ENCODE results near the gene TMED4. TPM values are rescaled to one million over a fixed set of nuclear protein-coding genes. Genes with fewer than 3 reads are reported as not detected.

Gene TMED4
- total RNA-seq, 1 experiment from 2014 or later = 67.3 TPM

DNA sequence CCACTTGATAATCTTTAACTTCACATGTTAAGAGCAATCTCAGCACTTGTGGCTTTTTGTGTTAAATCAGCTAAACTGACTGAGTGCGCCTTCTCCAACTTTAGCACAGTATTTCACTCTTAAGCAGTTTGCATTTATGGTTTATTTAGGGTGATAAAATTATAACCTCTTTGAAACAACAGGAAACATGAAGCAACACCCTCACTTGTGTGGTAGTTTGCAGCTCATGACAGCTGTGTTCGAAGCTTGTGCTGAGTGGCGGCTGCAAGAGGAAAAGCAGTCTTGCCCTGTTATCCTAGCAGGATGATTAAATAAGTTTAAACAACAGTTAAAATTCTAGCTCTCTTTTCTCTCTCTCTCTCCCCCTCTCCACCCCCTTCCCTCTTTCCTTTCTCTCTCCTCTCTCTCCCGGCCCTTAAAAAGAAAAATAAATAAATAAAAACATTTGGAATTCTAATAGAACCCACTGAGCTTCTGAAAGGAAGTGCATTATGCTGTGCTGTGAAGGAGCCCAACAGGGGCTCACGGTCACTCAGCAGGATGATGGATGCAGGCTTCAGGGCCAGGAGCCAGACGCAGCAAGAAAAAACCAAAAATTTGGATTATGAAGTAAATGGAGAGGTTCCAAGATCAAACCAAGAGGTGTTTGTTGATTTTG lies 49.6 kb upstream of the TMED4 start:
- H3K27ac ChIP-seq (ENCODE audit: low read depth, low read length) = no peak overlapping the region
- no peak overlapping the region for H2AFZ ChIP-seq (ENCODE audit: low read depth, low read length, poor library complexity, severe bottlenecking)
- no peak overlapping the region for H3K4me3 ChIP-seq (replicated peaks in 1 of 2; ENCODE audit: low read depth in 1 of 2, low read length in 2 of 2)
- no peaks in the 10 kb centered on the region for H3K9me2 ChIP-seq (ENCODE audit: insufficient read depth)
- ATAC-seq (no peak), DNase-seq (ENCODE audit: low read depth, low spot score) (no peak)
- peaks cover 10 to 32% of the 10 kb centered on the region in 2 experiments for H3K4me1 ChIP-seq (ENCODE audit: control insufficient read depth in 1 of 2, insufficient read depth in 2 of 2, low read length in 2 of 2)
- H3K79me2 ChIP-seq (ENCODE audit: insufficient read depth, low read length) = peaks cover 6% of the 10 kb centered on the region; the same call in 1 of the 2 replicates
- H3K9ac ChIP-seq (ENCODE audit: low read length) = no peak overlapping the region
- no peaks in the 10 kb centered on the region for H4K20me1 ChIP-seq (ENCODE audit: insufficient read depth)
- TF ChIP-seq SIN3A (IDR thresholded peaks at IDR 0.05; ENCODE audit: low read depth) (no peak), REST (IDR thresholded peaks at IDR 0.05; ENCODE audit: low read depth) (no peak), ZBTB33 (IDR thresholded peaks at IDR 0.05; ENCODE audit: extremely low read depth, insufficient replicate concordance, low read length) (no peak), FOSL1 (IDR thresholded peaks at IDR 0.05; ENCODE audit: low read depth) (no peak)
- H3K4me2 ChIP-seq (ENCODE audit: low read length) = no peak overlapping the region
- ChIA-PET RAD21 (ENCODE audit: low non-redundant PET in 1 of 2, low total read pairs in 2 of 2, uncharacterized antibody in 2 of 2, unreplicated experiment in 2 of 2) (no interaction called here), POLR2A (no interaction called here), CTCF (no interaction called here)
- peaks cover 2 to 3% of the 10 kb centered on the region in 2 experiments; a peak in 2 of 4 replicates for H3K36me3 ChIP-seq (ENCODE audit: control insufficient read depth in 1 of 2, insufficient read depth in 2 of 2, low read length in 2 of 2)
- no peaks in the 10 kb centered on the region for H3K27me3 ChIP-seq (ENCODE audit: insufficient read depth, low read length)
- intact Hi-C loops (cut with micrococcal nuclease) = no loop called here
- H3K9me3 ChIP-seq (ENCODE audit: control insufficient read depth in 1 of 2, insufficient read depth in 1 of 2, low read depth in 1 of 2, low read length in 2 of 2) = no peaks in the 10 kb centered on the region
- BruUV-seq (replicated peaks) = no TSS peak
